GM19328 (cell line): ENCODE measurements around the gene RHO.
"Not testable (repeated sequence)": the region's sequence is repeated elsewhere in the genome, so short reads cannot be mapped to it uniquely, and the experiment has no call there.

ENCODE experiments used
- ATAC-seq: cut with Tn5 transposase; IDR thresholded peaks from one replicate; pipeline ENCODE4 v1.9.1; 2021; ENCODE audit warnings: mild to moderate bottlenecking, moderate library complexity; ENCODE audit not compliant: unreplicated experiment

RHO gene

DNA sequence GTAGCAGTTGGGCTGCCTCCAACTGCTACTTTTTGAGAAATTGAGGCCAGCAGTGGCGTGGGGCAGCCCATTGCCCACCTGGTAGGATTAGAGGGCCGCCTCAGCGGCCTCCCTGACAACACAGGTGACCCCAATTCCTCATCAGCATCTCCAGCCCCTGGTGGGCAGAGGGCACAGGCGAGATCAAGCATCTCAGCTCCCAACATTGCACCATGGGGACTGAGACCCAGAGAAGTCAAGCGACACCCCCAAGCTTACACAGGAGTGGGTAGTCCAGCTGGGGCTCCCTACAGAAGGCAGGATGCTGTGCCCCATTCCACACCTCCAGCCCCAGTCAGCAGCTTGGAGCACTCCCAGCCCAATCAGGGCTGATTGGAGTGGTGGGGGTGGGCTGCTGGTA, 14.3 kb downstream of the RHO start:
- ATAC-seq: no peak

DNA sequence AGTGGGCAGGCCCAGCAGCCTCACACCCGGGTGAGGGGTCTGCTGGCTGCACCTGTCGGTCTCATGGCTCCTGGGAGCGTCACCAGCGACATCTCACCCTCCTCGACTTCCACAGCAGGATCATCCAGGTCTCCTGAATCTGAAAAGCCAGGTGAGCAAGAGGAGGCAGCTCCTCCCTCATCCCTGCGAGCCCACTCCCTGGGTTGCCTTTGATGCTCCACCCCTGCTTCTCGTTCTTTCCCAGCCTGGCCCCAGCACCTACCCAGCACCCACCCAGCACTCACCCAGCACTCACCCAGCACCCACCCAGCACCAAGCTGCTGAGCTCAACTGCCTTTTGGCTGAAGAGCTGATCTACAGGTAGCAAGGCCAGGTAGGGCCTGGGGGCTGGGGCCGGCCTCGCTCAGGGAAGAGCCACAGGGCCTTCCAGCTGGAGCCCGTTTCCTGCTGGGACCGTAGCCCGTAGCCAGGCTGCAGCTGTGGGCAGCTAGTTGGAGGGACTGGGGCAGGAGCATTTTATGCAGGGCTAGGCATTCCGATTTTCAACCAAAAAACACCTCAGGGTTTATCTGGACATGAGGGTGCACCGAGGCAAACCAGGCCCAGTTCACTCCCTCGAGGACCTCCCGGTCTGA, 14.8 kb downstream of the RHO start, which contains the start of gene H1-8:
Gene H1-8 (plus strand): TSS at position 20 of the 635 bp plus-strand sequence. CDS start 44 bp downstream, at position 64.
- no peak for ATAC-seq

DNA sequence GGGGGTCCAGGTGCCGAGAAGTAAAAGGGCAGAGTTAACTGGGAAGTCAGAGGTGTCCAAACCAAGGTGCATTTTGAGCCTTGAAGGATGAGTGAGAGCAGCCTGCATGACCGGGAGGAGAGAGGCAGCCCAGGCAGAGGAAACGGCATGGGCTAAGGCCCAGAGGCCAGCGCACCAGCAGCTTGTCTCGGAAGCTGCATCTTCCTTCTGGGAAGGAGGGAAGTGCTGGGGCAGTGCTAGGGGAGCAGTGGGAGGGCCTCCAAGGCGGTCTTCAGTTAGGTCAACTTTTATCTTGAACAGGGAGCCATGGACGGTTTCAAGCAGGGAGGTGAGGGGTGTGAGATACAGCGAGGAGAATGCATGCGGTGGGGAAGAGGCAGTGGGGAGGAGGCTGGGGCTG, 15.6 kb downstream of the RHO start:
- no peak for ATAC-seq

DNA sequence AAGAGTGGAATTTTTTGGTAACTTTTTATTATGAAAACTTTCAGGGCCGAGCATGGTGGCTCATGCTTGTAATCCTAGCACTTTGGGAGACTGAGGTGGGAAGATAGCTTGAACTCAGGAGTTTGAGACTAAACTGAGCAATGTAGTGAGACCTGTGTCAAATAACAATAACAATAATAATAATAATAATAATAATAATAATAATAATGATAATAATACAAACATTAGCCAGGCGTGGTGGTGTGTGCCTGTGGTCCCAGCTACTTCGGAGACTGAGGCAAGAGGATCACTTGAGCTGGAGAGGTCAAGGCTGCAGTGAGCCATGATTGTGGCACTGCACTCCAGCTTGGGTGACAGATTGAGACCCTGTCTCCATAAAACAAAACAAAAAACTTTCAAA, 17.5 kb downstream of the RHO start:
- ATAC-seq: not testable (repeated sequence)

DNA sequence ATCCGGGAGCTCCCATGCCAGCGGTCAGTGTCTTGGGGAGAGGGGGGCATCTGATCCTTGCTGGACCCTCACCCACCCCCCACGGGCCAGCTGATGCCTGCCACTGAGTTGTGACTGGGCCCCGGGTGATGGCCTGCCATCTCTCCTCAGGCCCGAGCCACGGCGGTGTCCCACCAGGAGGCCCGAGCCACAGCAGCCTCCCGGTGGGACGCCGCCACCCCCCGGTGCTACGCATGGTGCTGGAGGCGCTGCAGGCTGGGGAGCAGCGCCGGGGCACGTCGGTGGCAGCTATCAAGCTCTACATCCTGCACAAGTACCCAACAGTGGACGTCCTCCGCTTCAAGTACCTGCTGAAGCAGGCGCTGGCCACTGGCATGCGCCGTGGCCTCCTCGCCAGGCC, 18.8 kb downstream of the RHO start:
- ATAC-seq: no peak

DNA sequence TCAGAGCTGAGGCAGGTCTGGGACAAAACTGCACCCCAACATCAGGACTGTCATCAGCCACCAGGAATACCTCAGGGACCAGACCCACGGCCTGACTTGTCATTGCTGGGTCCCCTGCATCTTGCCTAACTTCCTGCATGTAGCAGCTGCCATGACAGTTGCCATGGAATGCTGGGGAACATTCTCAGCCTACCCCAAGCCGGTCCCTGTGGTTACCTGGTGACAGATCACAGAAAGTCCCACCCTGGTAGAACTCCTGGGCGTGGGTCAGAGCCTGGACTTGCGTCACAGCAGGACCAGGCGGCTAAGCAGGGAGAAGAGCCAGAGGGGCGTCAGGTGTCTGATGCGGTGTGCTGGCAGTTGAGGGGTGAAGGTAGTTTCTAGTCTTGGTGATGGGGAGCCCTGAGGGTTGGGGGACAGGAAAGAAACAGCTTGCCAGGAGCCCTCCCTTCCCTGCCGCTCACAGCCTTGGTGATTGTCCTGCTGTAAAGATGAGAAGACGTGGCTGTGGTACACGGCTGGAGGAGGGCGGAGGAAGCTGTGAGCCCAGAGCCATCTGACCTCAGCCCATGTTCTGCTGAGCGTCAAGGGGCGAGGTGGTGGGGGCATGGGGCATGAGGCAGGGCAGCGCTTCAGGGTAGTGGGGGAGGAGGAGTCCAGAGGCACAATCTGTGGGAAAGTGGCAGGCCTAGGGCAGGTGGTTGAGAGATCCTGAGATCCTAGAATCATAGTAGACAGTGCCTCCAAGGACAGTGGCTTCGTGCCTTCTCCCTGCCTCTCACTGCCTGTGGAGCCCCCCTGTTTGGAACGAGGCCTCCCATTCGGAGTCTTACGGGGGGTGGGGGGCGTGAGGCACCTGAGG, 19.9 kb downstream of the RHO start:
- ATAC-seq: no peak

DNA sequence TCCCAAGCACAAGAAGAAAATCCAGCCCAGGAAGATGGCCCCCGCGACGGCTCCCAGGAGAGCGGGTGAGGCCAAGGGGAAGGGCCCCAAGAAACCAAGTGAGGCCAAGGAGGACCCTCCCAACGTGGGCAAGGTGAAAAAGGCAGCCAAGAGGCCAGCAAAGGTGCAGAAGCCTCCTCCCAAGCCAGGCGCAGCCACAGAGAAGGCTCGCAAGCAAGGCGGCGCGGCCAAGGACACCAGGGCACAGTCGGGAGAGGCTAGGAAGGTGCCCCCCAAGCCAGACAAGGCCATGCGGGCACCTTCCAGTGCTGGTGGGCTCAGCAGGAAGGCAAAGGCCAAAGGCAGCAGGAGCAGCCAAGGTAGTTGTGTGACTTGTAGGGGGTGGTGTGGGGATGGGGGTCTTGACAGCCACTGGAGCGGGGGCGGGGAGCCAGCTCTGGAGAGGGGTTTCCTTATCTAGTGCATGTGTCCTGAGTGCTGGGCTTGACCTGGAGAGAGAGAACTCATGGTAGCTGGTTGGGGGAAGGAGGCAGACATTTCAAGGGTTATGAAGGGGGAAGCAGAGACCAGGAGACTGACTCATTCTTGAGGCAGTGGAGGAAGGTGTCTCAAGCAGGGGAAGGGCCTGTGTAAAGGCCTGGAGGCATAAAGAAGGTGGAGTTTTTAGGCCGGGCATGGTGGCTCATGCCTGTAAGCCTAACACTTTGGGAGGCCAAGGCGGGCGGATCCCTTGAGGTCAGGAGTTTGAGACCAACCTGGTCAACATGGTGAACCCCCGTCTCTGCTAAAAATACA, 20.8 kb downstream of the RHO start:
- no peak for ATAC-seq

DNA sequence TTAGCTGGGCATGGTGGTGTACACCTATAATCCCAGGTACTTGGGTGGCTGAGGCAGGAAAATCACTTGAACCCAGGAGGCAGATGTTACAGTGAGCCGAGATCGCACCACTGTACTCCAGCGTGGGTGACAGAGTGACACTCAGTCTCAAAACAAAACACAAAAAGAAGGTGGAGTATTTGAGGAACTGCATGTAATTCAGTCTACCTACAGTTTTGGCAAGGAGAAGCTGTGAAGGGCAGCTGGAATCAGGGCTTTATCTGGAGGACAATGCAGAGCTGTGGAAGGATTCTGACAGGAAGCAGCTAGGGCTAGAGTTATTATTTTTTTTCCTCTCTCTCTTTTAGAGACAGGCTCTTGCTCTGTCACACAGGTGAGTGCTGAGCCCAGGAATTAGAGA, 21.4 kb downstream of the RHO start:
- ATAC-seq: no peak

DNA sequence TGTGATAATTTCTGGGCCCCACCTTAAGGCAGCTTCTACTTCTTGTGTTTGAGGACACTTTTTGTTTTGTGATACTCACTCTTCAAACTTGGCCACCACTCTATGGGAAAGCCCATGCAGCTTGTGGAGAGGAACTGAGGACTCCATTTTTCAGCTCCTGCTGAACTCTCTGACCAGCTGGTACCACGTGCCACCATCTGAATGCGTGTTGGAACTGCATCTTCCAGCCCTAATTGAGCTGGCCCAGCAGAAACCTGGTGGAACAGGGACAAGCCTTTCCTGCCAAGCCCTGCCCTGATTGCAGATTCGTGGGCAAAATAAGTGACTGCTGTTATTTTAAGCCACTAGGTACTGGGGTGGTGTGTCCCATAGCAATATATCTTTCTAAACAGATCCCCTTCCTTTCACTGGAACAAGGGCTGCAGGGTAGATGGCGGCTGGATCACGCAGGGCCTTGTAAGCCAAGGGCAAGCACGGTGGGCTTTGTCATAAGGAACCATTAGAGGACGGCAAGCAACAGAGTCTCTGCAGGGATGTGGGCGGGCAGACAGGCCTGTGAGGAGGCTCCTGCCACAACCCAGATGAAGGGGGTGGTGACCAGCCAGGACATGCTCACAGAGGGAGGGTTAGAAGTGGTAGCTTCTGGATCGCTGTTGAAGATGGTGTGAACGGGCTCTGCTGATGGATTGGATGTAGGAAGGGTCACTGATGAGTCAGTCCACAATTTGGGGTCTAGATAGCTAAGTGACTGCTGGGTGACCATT, 24.0 kb downstream of the RHO start:
- ATAC-seq: no peak

DNA sequence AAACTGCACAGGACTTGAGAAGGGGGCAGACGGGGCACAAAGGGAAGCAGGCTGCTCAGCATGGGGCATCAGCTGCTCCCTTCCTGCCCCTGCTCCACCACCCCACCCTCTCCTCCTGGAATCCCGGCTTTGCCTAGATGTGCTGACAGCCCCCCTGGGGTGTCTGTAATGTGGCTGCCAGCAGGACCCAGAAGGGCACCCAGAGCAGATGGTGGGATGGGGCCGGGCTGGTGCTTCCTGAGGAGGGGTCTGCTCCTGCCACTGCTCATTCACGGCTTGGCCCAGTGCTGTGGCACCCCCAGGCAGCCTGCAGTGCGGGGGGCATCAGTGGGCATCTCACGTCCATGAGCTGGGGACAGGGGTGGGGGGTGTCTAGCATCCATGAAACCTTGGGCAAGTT, 24.7 kb downstream of the RHO start:
- ATAC-seq: no peak

DNA sequence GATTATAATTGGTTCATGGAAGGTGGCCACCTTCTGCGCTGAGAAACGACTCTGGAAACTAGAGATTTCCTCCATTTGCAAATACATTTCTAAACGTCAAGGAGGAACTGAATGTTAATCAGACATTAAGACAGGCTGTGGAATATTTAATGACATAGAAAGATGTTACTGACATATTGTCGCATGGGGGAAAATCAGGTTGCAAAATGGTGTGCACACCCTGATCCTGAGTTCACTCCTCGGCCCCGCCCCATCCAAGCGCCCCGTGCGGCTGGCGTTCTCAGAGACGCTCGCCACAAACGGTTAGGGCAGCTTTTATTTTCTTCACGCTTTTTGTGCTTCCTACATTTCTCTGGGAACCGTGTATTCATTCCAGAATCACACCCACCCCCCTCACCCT, 25.3 kb downstream of the RHO start:
- no peak for ATAC-seq

DNA sequence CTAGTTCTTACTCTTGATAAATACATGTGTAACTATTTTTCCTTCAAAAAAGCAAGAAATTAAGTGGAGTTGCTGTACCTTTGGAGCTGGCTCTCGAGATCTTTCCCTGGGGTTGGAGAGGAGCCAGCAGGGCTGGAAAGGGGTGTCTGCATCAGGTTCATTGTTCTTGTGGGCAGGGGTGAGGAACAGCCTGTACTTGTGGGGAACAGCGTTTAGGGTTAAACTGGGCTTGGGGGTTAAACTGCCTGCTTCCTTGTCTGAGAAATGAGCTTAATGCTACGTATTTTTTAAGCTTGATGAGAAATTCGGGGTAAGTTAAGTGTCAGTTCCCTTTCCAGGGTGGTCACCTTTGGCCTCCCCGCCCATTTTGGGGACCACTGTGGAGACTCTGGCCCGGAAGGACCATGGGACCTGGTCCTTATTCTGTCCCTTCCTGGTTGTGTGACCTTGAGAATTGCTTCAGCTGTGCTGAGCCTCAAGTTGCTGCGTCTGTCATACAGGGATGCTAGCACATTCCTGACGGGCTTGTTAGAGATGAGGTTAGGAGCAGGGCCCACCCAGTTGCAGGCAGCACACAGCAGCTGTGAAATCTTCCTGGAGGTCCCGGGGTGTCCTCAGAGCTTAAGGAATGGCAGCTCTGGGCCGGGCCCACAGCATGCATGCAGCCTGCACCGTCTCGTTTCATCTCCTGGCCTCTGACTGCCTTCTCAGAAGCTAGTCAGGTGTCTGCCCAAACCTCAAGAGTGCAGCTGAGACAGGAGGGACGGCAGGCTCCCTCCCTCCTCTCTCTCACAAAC, 26.1 kb downstream of the RHO start:
- no peak for ATAC-seq

DNA sequence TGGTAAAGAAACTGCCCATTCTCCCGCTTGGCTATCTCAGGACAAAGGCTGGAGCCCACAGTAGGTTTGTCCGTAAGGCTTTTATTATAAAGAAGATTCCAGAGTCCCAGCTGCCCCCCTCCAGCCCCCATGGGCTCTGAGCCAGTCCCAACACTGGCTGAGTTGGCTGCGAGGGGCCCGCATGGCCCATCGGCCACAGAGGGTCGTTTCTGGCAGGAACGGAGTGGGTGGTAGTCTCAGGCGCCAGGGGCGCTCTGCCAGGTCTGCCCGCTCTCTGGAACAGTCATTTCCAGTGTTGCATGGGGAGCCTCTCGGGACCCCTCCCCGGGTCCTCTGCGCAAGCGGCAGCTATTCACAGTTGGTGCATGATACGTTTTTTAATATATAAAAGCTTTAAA, 26.7 kb downstream of the RHO start:
- no peak for ATAC-seq

DNA sequence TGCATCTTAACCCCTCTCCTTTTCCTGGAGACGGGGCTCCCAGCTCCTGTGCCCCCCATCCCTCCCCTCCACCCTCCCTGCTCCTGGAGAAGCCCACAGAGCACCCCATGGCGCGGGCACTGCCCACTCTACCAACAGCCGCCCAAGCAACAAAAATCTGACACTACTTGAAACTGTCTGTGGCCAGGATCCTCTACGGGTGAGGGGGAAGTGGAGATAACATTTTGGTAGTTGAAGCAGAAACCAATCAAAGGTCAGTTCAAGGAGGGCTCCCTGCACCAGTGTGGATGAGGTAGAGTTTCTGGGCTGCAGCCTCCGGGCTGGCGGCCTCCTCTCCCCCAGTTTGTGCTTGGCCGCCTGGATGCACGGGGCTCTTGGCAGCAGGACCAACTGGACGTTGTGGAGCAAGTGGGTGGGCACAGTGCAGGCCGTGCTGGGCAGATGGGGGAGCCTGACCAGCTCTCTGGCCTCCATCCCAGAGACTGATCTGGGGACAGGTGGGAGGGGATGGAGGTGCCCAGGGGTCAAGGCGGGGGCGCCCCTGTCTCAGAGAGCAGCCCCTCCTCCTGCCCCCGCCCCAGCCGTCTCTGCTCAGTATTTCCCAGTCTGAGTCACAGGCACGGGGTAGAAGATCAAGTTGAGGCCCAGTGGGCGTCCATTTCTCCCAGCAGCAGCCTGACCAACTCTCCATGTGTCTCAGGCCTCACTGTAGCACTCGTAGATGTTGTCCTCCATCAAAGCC, 27.3 kb downstream of the RHO start:
- ATAC-seq: no peak

DNA sequence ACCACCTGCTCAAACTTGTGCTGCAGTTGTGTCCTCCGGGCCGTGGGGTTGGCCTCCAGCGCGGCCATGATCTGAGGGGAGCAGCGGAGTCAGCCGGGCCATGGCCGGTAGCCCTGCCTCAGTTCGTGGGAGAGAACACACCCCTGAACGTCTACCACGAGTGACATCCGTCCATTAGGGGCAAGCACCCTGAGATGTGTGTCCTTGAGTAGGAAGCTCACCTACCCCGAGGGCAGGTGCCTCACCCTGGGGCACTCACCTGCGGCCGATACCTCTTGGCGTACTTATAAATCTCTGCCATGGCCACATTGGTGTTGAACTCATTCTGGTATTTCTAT, 27.9 kb downstream of the RHO start:
- ATAC-seq: no peak

DNA sequence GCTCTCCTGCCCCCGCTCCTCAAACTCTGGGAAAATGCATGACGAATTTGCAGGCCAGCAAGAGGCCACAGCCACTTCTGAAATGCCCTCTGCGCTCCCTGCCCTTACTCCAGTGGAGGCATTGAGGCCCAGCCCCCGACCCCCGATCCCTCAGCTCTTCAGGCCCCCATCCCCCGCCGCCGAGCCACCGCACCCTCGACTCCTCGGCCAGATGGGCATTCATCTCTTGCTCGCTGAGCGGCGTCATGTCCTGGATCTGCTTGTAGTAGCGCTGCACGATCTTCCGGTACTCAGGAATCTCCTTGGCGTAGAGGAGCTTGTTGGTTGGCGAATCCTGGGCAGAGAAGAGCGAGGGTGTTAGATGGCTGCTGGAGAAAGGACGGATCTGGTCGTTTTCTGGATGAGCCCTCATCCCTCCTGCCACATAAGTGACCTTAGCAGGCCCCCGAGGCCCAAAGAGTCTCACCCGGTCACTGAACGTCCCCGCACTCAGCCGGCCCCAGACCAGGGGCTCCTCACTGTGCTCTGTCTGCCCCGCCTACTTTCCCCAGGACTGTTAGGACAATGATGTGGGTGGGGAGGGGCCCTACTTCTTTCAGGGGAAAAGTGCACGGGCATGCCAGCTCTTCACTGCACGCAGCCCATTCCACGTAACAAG, 28.6 kb downstream of the RHO start:
- ATAC-seq: no peak

DNA sequence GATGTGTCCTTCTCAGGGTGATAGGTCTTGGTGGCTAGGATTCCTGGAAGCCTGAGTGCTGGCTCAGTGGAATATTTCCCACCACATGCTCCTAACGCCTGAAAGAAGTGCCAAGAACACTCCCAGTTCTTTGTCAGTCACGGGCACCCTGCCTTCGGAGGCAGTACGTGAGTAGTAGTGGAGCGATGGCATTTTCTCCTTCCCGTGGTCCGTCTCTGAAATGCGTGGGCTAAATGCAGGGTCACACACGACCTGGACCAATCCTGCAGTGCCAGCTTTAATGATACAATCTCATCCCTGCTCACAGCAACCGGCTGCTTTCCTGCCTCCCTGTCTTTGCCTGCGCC, 29.1 kb downstream of the RHO start:
- no peak for ATAC-seq

DNA sequence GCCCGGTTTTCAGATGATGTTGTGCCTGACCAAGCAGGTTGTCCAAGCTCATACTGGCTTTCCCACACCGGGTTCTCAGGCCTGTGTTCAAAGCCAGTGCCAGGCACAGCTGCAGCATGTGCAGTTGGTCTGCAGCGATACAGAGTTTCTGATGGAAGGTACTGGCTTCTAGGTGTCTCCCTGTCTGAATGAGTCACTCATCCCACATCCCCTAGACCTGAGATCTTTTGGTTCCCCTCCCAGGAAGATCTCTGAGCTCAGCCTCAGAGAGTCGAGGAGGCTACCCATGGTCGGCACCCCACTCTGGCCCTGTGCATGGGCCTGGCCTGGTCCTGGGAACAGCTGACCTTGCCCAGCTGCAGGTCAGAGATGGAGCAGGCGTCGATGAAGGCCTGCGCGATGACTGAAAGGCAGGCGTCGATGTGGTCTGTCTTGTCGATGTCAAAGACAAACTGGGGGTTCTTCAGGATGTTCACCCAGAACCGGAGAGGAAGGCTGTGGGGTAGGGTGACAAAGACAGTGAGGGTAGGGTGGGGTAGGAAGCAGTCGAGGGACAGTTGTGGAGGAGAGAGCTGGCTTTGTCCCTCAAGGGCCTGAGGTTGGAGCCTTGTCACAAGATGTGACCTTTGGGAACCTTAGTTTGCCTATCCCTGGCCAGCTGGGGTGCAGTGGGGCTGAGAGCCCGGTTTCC, 29.8 kb downstream of the RHO start:
- no peak for ATAC-seq
